Measurements from ENCODE around the gene GOLGA8B. TPM values are rescaled to one million over a fixed set of nuclear protein-coding genes. Genes with fewer than 3 reads are reported as not detected.

GOLGA8B gene
- total and polyA plus RNA-seq, 4 donors = 8.4 to 71.0 (median 22.9) TPM

- TF ChIP-seq REST (IDR thresholded peaks at IDR 0.05) (no peak), RAD21 (IDR thresholded peaks at IDR 0.05) (no peak)
Observed at GRCh38 chr15:34594361-34594760, 10.9 kb upstream of the GOLGA8B start (continued).

GRCh38 chr15:34591306-34591705 is 7.9 kb upstream of the GOLGA8B start:
- H3K4me3 ChIP-seq (ENCODE audit: low read depth in 1 of 3, low read length in 3 of 3) = no peak overlapping the region
- H3K36me3 ChIP-seq (ENCODE audit: control insufficient read depth in 4 of 4, insufficient read depth in 3 of 4, low read depth in 1 of 4, low read length in 3 of 4) = no peaks in the 10 kb centered on the region
- peaks cover 0 to 4% (median 0%) of the 10 kb centered on the region in 4 donors for H3K4me1 ChIP-seq (ENCODE audit: control insufficient read depth in 4 of 4, insufficient read depth in 4 of 4, low read length in 3 of 4)
- no peak overlapping the region for H3K27ac ChIP-seq (ENCODE audit: low read depth in 1 of 2, low read length in 2 of 2)
- 67% methylated on average over 5 of the region's 5 CpGs for WGBS
- DNase-seq (ENCODE audit: low spot score) = no peak
- H3K27me3 ChIP-seq (ENCODE audit: control insufficient read depth in 4 of 4, insufficient read depth in 4 of 4, low read length in 3 of 4) = no peaks in the 10 kb centered on the region
- H3K9ac ChIP-seq (ENCODE audit: low read depth in 1 of 2, low read length in 2 of 2) = no peak overlapping the region
- no peaks in the 10 kb centered on the region for H3K9me3 ChIP-seq (ENCODE audit: control insufficient read depth in 4 of 4, low read length in 3 of 4)
- no peak for TF ChIP-seq SP1 (IDR thresholded peaks at IDR 0.05)
- no peak for TF ChIP-seq JUND (IDR thresholded peaks at IDR 0.05)
- no peak for TF ChIP-seq RXRA (IDR thresholded peaks at IDR 0.05)
- TF ChIP-seq EGR1 (IDR thresholded peaks at IDR 0.05; ENCODE audit: low read depth in 2 of 2) = no peak
- no peak for TF ChIP-seq FOXA1 (IDR thresholded peaks at IDR 0.05)
- no peak for TF ChIP-seq YY1 (IDR thresholded peaks at IDR 0.05)
- TF ChIP-seq HNF4G (IDR thresholded peaks at IDR 0.05) = no peak
- no peak for TF ChIP-seq CTCF (IDR thresholded peaks at IDR 0.05; ENCODE audit: low read depth, low read length, missing input control)
- no peak for TF ChIP-seq NR2F2 (IDR thresholded peaks at IDR 0.05)
- no peak for TF ChIP-seq HNF4A (conservative IDR thresholded peaks at IDR 0.05)
- TF ChIP-seq RAD21 (IDR thresholded peaks at IDR 0.05) = no peak
- no peak for TF ChIP-seq ATF3 (IDR thresholded peaks at IDR 0.05)
- TF ChIP-seq ZBTB33 (IDR thresholded peaks at IDR 0.05) = no peak
- no peak for TF ChIP-seq FOXA2 (IDR thresholded peaks at IDR 0.05)
- TF ChIP-seq GABPA (IDR thresholded peaks at IDR 0.05 in 1 of 2, conservative IDR thresholded peaks at IDR 0.05 in 1 of 2) = no peak
- TF ChIP-seq TAF1 (conservative IDR thresholded peaks at IDR 0.05) = no peak
- no peak for TF ChIP-seq REST (IDR thresholded peaks at IDR 0.05)
- no peak for TF ChIP-seq MAX (IDR thresholded peaks at IDR 0.05)

Measured in liver (tissue), 9 donors.